ENCODE data around the gene IRAK2.
"Not testable (repeated sequence)": the region's sequence is repeated elsewhere in the genome, so short reads cannot be mapped to it uniquely, and the experiment has no call there.

GRCh38 chr3:10176150-10176549, 11.4 kb downstream of the IRAK2 start:
- TF ChIP-seq EP300, CTCF, POLR2A, POLR2AphosphoS5 (IDR thresholded peaks at IDR 0.05): not testable (repeated sequence)
